PC-9 (cell line): ENCODE data around the gene POGZ.

Source experiments
- EZH2 ChIP-seq: fragments of 200-600 bp; sonication (generic); IDR thresholded peaks from 2 replicates; pipeline ENCODE4 v1.8.0; 2017; ENCODE audit warnings: antibody characterized with exemption, low read depth
- TF ChIP-seq, protein P1 (sequence below): fragments of 200-600 bp; sonication (generic); conservative IDR thresholded peaks from 2 replicates; pipeline ENCODE4 v1.6.1; 2017; ENCODE audit warnings: mixed run types, antibody characterized with exemption, mild to moderate bottlenecking, moderate library complexity

DNA sequence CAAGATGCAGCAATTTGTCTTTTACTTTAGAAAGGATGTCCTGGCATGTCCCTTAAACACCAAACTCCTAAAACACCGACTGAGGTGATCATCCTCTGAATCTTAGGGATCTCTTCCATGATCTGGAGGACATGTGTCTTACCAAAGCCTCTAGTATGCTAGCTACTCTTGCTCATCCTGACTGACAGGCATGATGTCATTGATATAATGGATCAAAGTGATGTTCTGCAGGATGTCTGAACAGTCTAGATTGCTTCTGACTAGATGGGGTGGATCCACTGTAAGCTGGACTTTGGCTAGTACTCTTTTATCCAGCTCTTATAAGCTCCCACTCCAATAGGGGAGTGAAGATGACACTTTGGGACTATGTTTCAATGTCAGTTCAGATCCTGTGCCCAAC lies 40.6 kb upstream of the POGZ start:
- TF ChIP-seq EZH2 = no peak
- TF ChIP-seq, protein P1, sequence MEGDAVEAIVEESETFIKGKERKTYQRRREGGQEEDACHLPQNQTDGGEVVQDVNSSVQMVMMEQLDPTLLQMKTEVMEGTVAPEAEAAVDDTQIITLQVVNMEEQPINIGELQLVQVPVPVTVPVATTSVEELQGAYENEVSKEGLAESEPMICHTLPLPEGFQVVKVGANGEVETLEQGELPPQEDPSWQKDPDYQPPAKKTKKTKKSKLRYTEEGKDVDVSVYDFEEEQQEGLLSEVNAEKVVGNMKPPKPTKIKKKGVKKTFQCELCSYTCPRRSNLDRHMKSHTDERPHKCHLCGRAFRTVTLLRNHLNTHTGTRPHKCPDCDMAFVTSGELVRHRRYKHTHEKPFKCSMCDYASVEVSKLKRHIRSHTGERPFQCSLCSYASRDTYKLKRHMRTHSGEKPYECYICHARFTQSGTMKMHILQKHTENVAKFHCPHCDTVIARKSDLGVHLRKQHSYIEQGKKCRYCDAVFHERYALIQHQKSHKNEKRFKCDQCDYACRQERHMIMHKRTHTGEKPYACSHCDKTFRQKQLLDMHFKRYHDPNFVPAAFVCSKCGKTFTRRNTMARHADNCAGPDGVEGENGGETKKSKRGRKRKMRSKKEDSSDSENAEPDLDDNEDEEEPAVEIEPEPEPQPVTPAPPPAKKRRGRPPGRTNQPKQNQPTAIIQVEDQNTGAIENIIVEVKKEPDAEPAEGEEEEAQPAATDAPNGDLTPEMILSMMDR = no peak
